22Rv1 (cell line): ENCODE results near the gene STX7.

Experiments
- ZFX ChIP-seq: fragments of 450-650 bp; IDR thresholded peaks from 2 replicates; pipeline ENCODE4 v1.6.1; 2017; ENCODE audit warnings: antibody characterized with exemption, borderline replicate concordance
- TF ChIP-seq, protein P1 (sequence below): fragments of 450-650 bp; IDR thresholded peaks from 2 replicates; pipeline ENCODE4 v1.5.1; 2017; ENCODE audit warnings: mild to moderate bottlenecking

DNA sequence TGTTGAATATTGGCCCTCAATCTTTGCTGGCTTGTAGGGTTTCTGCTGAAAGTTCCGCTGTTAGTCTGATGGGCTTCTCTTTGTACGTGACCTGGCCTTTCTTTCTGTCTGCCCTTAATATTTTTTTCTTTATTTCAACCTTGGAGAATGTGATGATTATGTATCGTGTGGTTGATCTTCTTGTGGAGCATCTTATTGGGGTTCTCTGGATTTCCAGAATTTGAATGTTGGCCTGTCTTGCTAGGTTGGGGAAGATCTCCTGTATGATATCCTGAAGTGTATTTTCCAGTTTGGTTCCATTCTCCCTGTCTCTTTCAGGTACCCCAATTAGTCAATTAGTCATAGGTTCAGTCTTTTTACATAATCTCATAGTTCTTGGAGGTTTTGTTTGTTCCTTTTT, 89.1 kb downstream of the STX7 start:
- TF ChIP-seq, protein P1, sequence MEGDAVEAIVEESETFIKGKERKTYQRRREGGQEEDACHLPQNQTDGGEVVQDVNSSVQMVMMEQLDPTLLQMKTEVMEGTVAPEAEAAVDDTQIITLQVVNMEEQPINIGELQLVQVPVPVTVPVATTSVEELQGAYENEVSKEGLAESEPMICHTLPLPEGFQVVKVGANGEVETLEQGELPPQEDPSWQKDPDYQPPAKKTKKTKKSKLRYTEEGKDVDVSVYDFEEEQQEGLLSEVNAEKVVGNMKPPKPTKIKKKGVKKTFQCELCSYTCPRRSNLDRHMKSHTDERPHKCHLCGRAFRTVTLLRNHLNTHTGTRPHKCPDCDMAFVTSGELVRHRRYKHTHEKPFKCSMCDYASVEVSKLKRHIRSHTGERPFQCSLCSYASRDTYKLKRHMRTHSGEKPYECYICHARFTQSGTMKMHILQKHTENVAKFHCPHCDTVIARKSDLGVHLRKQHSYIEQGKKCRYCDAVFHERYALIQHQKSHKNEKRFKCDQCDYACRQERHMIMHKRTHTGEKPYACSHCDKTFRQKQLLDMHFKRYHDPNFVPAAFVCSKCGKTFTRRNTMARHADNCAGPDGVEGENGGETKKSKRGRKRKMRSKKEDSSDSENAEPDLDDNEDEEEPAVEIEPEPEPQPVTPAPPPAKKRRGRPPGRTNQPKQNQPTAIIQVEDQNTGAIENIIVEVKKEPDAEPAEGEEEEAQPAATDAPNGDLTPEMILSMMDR: no peak
- TF ChIP-seq ZFX: no peak
